Liver (tissue), 3 donors: Measurements from ENCODE around the gene BTK.

Experiments
- CTCF ChIP-seq: fragments of 150-350 bp; IDR thresholded peaks from 2 replicates; pipeline ENCODE4 v1.5.1; 2017; ENCODE audit warnings: improper control_type of control experiment, low read depth, low read length; ENCODE audit not compliant: missing input control
- FOXA1 ChIP-seq: IDR thresholded peaks from 2 replicates; pipeline ENCODE4 v1.6.1; 2016; ENCODE audit warnings: antibody characterized with exemption
- HNF4A ChIP-seq, 2 donors: conservative IDR thresholded peaks; 2 replicates each; pipeline ENCODE4 v1.6.1; 2016; ENCODE audit warnings: antibody characterized with exemption in 2 of 2, mild to moderate bottlenecking in 2 of 2
- JUND ChIP-seq, 2 donors: IDR thresholded peaks; 2 replicates each; pipeline ENCODE4 v1.6.1; 2016; ENCODE audit warnings: antibody characterized with exemption in 2 of 2
- RAD21 ChIP-seq, 2 donors: IDR thresholded peaks; 2 replicates each; pipeline ENCODE4 v1.6.1; 2016; ENCODE audit warnings: antibody characterized with exemption in 2 of 2, mild to moderate bottlenecking in 2 of 2
- REST ChIP-seq: IDR thresholded peaks from 2 replicates; pipeline ENCODE4 v1.6.1; 2016; ENCODE audit warnings: antibody characterized with exemption, mild to moderate bottlenecking
- RXRA ChIP-seq, 2 donors: IDR thresholded peaks; 2 replicates each; pipeline ENCODE4 v1.6.1; 2017 to 2018; ENCODE audit warnings: antibody characterized with exemption in 2 of 2, mild to moderate bottlenecking in 1 of 2
- SP1 ChIP-seq: IDR thresholded peaks from 2 replicates; pipeline ENCODE4 v1.6.1; 2018; ENCODE audit warnings: antibody characterized with exemption, mild to moderate bottlenecking
- TF ChIP-seq, protein P1 (sequence below): IDR thresholded peaks from 2 replicates; pipeline ENCODE4 v1.6.1; 2016; ENCODE audit warnings: antibody characterized with exemption
- TF ChIP-seq, protein P2 (sequence below): IDR thresholded peaks from 2 replicates; pipeline ENCODE4 v1.6.1; 2016; ENCODE audit warnings: antibody characterized with exemption
- donor health status: healthy.
- donor health status: healthy.

GRCh38 chrX:101385026-101385684 lies 836 bp downstream of the BTK start:
- no peak for TF ChIP-seq SP1
- TF ChIP-seq, protein P1, sequence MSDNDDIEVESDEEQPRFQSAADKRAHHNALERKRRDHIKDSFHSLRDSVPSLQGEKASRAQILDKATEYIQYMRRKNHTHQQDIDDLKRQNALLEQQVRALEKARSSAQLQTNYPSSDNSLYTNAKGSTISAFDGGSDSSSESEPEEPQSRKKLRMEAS = no peak
- TF ChIP-seq, protein P2, sequence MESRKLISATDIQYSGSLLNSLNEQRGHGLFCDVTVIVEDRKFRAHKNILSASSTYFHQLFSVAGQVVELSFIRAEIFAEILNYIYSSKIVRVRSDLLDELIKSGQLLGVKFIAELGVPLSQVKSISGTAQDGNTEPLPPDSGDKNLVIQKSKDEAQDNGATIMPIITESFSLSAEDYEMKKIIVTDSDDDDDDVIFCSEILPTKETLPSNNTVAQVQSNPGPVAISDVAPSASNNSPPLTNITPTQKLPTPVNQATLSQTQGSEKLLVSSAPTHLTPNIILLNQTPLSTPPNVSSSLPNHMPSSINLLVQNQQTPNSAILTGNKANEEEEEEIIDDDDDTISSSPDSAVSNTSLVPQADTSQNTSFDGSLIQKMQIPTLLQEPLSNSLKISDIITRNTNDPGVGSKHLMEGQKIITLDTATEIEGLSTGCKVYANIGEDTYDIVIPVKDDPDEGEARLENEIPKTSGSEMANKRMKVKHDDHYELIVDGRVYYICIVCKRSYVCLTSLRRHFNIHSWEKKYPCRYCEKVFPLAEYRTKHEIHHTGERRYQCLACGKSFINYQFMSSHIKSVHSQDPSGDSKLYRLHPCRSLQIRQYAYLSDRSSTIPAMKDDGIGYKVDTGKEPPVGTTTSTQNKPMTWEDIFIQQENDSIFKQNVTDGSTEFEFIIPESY = no peak
- no peak for TF ChIP-seq JUND (IDR thresholded peaks at IDR 0.05)
- TF ChIP-seq CTCF = no peak
- no peak for TF ChIP-seq RAD21 (IDR thresholded peaks at IDR 0.05)
- TF ChIP-seq FOXA1 = no peak
- TF ChIP-seq HNF4A (conservative IDR thresholded peaks at IDR 0.05) = no peak
- TF ChIP-seq REST = no peak
- no peak for TF ChIP-seq RXRA (IDR thresholded peaks at IDR 0.05)
